HG03139 (cell line): ENCODE results near the gene MYH14.

ENCODE experiments used
- ATAC-seq: cut with Tn5 transposase; IDR thresholded peaks from one replicate; pipeline ENCODE4 v1.9.1; 2021; ENCODE audit not compliant: unreplicated experiment

The MYH14 gene

DNA sequence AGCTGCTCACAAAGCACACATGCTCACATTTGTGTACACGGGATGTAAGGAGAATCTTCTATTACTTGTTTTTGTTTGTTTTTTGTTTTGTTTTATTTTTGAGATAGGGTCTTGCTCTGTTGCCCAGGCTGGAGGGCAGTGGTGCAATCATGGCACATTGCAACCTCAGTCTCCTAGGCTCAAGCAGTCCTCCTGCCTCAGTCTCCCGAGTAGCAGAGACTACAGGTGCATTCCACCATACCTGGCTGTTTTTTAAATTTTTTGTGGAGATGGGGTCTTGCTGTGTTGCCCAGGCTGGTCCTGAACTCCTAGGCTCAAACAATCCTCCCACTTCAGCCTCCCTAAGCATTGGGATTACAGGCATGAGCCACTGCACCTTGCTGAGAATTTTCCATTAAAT is 83.9 kb downstream of the MYH14 start:
- ATAC-seq = no peak

DNA sequence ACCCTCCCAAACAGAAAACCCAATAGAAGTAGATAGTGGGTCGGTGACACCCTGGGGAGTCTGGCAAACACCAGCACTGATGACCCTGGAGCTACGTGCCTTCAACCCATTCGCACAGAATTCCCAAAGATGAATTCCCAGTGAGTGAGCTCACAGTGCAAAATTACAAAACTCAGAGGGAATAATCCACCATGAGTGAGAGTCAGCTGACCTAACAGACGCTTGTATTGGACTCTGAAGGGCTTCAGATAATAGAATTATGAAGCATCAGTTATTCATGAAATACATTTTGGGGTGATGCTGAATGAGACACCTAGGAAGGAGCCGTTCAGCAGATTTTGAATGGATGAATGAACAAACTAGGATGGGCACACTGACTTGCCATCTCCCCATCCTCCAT is 85.5 kb downstream of the MYH14 start:
- ATAC-seq = no peak

GRCh38 chr19:50290011-50290410 is 86.6 kb downstream of the MYH14 start:
- no peak for ATAC-seq

- no peak for ATAC-seq
Measured at GRCh38 chr19:50290775-50291174, 87.4 kb downstream of the MYH14 start.

DNA sequence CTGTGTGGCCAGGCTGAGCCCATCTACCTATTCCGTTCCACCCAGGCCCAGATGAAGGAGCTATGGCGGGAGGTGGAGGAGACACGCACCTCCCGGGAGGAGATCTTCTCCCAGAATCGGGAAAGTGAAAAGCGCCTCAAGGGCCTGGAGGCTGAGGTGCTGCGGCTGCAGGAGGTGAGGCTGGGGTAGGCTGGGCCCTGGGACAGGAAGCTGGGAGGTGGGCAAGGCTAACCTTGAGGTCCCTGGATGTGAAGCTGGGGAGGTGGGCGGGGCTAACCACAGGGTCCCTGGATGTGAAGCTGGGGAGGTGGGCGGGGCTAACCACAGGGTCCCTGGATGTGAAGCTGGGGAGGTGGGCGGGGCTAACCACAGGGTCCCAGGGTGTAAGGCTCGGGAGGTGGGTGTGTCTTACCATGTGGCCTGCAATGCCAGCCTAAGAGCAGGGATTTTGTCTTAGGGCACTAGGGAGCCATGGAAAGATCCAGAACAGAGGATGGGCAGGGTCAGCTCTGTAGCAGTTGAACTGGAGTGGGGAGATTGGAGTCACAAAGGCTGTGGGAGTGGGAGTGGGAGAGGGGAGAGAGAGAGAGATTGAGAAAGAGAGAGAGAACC is 88.9 kb downstream of the MYH14 start:
- no peak for ATAC-seq

- ATAC-seq = no peak
Measured at GRCh38 chr19:50293263-50294004, 90.0 kb downstream of the MYH14 start.

- ATAC-seq = no peak
Measured at GRCh38 chr19:50300051-50300450, 96.6 kb downstream of the MYH14 start.

GRCh38 chr19:50300814-50301606 is 97.6 kb downstream of the MYH14 start:
- ATAC-seq = no peak

- no peak for ATAC-seq
Measured at GRCh38 chr19:50301607-50301971, 98.2 kb downstream of the MYH14 start.

- no peak for ATAC-seq
Measured at GRCh38 chr19:50303558-50303957, 100.1 kb downstream of the MYH14 start.

DNA sequence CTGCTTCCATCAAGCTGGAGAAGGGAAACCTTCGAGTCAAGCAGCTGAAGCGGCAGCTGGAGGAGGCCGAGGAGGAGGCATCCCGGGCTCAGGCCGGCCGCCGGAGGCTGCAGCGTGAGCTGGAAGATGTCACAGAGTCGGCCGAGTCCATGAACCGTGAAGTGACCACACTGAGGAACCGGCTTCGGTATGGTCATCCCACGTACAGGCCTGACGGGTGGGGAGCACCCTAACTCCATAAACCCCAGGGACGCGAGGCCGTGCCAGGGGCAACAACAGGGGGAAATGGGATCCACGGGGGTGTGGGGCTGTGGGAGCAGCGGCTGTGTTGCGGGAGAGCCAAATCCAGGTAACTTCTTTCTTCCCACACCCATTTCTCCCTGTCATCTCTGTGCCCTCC is 105.6 kb downstream of the MYH14 start:
- ATAC-seq = no peak

GRCh38 chr19:50309396-50310125 is 106.1 kb downstream of the MYH14 start:
- ATAC-seq = no peak

GRCh38 chr19:50310759-50311465 is 107.5 kb downstream of the MYH14 start:
- ATAC-seq = no peak

GRCh38 chr19:50311723-50312635 is 108.6 kb downstream of the MYH14 start:
- no peak for ATAC-seq

DNA sequence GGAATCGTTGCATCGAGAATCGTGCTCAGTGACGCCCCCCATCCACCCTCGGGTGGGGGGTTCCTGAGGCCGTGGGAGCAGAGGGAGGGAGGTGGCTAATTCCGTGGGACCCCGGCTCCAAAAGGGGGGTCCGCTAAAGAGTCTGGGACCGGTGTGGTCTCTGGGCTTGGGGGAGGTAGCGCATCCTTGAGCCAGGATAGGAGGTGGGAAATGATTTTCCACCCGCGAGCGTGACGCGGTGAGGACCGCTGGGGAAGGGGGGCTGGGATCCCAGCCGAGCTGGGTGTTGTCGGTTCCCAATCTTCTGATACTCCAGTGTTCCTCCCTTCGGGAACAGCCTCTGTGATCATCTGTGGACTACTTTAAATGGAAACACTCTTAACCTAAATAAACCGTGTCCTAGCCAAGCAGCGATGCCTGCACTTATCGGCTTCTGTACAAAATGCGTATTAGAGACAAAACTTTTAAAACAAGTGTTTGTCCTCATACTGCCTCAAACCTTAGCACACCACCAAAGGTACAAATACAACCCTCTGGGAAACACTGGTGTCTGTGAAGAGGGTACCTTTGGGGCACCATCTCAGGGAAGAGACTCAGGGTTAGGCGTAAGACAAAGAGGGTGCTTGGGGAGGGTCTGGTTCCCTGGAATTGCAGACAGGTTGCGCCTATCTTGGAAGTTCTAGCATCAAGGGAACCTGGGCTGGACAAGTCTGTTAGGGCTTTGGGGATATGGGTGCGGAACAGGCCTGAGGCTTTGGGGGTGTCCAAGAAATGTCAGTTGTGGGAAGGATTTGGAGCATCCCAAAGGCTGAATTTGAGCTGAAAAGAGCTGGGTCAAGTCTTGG is 109.8 kb downstream of the MYH14 start:
- ATAC-seq = no peak

DNA sequence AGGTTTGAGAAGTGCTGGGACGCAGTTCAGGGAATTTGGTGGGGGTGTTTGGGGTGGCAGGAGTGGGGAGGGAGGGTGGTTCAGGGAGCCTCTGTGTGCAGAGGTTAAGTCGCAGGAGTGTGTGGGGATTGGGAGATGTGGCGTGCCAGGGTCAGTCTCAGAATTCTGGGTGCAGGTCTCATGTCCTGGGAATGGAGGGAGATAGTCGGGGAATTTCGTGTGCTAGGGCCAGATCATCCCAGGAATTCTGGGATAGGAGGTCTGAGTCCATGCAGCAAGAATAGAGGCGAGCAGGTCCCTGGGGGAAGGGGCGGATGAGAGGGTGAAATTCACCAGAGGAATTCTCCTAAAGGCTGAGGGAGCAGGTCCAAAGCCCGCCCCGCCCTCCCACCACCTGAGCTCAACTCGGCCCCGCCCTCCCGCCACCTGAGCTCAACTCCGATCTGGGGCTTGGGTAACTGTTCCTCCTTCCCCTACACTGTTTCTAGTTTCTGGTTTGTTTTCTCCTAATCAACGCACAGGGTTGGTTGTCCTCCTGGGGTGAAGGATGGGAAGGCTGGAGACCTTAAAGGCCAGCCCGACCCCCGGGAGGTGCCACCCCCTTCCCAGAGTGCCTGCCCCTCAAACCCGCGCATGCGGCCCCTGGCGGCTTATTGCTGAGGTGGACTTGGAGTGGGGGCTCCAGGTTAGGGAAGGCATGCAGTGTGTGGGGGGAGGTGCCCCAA is 110.6 kb downstream of the MYH14 start:
- ATAC-seq = no peak

- ATAC-seq = no peak
Measured at GRCh38 chr19:50314724-50315708, 111.6 kb downstream of the MYH14 start.
